GM18870 (cell line): ENCODE measurements around the gene JAM3.

ENCODE experiments used
- ATAC-seq: cut with Tn5 transposase; IDR thresholded peaks from one replicate; pipeline ENCODE4 v1.9.1; 2021; ENCODE audit warnings: moderate library complexity; ENCODE audit not compliant: unreplicated experiment

The JAM3 gene

DNA sequence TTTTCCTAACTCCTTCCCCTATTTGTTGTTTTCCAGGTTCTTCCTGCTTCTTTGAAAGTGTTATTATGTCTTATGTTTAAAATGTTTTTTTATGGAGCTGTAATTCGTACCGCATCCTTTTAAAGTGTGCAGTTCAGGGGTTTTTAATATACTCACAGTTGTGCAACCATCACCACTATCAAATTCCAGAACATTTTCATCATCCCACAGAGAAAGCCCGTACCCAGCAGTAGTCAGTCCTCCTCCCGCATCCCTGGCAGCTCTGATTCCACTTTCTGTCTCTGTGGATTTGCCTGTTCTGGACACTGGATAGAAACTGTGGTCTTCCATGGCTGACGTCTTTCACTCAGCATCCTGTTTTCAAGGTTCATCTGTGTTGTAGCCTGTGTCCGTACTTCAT, 73.7 kb downstream of the JAM3 start:
- ATAC-seq: no peak

GRCh38 chr11:134143801-134144200, 74.9 kb downstream of the JAM3 start:
- no peak for ATAC-seq

GRCh38 chr11:134144744-134145143, 75.9 kb downstream of the JAM3 start:
- ATAC-seq: no peak

- no peak for ATAC-seq
These were observed 76.8 kb downstream of the JAM3 start for GRCh38 chr11:134145715-134146114.

GRCh38 chr11:134146598-134146997, 77.7 kb downstream of the JAM3 start:
- ATAC-seq: no peak

DNA sequence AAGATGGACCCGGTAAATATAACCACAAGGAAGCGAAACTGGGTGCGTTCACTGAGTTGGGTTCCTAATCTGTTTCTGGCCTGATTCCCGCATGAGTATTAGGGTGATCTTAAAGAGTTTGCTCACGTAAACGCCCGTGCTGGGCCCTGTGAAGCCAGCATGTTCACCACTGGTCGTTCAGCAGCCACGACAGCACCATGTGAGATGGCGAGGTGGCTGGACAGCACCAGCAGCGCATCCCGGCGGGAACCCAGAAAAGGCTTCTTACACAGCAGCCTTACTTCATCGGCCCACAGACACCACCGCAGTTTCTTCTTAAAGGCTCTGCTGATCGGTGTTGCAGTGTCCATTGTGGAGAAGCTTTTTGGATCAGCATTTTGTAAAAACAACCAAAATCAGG, 80.5 kb downstream of the JAM3 start:
- ATAC-seq: no peak

DNA sequence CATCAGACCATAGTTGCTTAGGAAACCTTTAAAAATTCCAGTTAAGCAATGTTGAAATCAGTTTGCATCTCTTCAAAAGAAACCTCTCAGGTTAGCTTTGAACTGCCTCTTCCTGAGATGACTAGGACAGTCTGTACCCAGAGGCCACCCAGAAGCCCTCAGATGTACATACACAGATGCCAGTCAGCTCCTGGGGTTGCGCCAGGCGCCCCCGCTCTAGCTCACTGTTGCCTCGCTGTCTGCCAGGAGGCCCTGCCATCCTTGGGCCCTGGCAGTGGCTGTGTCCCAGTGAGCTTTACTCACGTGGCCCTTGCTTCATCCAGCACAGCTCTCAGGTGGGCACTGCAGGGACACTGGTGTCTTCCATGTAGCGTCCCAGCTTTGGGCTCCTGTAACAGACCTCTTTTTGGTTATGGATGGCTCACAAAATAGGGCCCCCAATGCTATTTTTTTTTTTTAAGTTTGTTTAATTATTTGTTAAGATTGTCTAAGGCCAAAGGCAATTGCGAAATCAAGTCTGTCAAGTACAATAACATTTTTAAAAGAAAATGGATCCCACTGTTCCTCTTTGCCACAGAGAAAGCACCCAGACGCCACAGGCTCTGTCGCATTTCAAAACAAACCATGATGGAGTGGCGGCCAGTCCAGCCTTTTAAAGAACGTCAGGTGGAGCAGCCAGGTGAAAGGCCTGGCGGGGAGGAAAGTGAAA, 81.5 kb downstream of the JAM3 start:
- no peak for ATAC-seq

GRCh38 chr11:134151083-134151747, 82.3 kb downstream of the JAM3 start:
- no peak for ATAC-seq

DNA sequence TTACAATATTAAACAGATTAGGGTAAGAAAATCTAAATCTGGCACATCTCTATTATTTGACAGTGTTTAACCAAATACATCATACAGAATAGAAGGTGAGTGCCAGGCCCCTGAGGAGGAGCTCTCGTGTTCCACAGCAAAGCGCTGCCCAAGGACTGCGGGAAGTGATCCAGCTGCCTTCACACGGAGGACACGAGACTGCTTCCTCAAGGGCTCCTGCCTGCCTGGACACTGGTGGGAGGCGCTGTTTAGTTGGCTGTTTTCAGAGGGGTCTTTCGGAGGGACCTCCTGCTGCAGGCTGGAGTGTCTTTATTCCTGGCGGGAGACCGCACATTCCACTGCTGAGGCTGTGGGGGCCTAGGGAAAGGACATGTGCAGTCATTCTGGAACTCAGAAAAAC, 83.8 kb downstream of the JAM3 start:
- ATAC-seq: no peak

GRCh38 chr11:134153147-134153905, 84.5 kb downstream of the JAM3 start:
- ATAC-seq: no peak

- no peak for ATAC-seq
These were observed 85.6 kb downstream of the JAM3 start for GRCh38 chr11:134154441-134154840.

- ATAC-seq: no peak
These were observed 86.6 kb downstream of the JAM3 start for GRCh38 chr11:134155456-134155855.

GRCh38 chr11:134155946-134156865, 87.3 kb downstream of the JAM3 start:
- no peak for ATAC-seq

DNA sequence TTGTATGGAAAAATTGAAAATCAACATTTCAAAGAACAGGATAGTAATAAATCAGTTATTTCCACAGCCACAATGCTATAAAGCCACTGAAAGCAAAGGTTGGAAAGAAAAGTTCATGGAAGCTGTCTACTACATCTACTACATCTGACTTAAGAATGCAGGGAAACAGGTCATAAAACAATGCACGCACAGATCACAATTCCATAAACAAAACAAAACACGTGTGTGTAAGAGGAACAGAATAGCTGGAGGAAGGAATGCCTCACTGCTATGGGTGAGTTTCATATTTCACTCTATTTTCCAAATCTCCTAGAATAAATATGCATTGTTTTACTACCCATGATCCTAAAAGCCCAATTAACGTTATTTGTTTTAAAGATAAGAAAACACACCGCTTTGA, 88.6 kb downstream of the JAM3 start:
- ATAC-seq: no peak

GRCh38 chr11:134158023-134158422, 89.2 kb downstream of the JAM3 start:
- no peak for ATAC-seq

DNA sequence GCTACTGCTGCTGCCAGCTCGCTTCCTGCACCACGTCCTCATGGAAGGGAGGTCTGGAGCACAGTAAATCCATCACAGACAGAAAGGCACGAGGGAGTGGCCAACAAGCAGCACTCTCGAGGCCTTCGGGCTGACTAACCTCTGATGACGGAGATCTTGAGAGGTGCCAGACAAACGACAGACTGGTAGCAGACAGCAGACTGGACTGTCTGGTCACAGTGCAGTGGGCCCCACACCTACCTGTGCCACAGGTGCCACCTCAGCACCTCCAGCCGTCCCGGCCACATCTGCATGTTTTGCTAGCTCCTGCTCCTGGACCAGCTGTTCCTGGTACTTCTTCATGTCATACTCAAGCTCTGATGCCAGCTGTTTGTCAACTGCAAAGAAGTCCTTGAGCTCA, 90.8 kb downstream of the JAM3 start:
- no peak for ATAC-seq

DNA sequence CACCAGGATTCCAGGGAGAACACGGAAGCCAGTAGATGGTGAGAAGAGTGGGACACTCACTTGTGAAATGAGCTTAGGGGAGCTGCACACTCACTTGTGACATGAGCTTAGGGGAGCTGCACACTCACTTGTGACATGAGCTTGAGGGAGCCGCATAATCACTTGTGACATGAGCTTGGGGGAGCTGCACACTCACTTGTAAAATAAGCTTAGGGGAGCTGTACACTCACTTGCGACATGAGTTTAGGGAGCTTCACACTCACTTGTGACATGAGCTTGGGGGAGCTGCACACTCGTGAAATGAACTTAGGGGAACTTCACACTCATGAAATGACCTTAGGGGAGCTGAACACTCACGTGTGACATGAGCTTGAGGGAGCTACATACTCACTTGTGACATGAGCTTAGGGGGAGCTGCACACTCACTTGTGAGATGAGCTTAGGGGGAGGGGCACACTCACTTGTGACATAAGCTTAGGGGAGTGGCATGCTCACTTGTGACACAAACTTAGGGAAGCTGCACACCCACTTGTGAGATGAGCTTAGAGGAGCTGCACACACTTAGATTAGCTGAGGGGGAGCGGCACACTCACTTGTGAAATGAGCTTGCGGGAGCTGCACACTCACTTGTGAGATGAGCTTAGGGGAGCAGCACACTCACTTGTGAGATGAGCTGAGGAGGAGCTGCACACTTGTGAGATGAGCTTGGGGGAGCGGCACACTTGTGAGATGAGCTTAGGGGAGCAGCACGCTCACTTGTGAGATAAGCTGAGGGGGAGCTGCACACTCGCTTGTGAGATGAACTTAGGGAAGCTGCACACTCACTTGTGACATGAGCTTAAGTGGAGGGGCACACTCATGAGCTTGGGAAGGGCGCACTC, 95.9 kb downstream of the JAM3 start:
- no peak for ATAC-seq

DNA sequence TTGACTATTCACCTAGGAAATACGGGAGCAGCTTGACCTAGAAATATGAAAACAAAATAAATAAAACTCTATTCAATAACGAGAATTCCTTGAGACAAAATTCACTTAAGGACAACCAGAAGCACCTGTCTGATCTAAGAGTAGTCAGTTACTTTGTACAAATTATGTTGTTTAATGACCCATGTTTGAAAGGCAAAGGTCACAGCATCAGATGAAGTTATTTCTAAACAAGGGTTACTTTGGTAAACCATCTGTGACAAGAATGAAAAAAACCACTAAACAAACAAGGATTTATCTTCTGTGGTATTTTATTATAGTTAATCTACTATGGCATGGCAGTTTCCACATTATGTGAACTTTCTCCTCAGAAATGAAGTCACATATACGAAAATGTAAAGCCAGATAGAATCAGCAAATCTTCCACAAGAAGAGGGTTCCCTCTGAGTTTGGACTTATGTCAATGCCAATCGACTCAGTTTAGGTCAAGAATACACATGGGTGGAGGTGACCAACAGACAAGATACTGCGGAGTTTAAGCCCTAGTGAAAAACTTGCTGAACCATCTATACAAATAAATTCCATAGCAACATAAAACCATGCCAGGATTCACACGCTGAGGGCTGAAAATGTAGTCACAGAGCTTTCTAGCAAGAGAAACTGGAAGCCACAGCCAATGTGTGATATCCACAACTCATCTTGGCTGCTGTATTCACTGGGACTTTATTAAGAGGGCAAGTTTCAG, 101.5 kb downstream of the JAM3 start:
- ATAC-seq: no peak

DNA sequence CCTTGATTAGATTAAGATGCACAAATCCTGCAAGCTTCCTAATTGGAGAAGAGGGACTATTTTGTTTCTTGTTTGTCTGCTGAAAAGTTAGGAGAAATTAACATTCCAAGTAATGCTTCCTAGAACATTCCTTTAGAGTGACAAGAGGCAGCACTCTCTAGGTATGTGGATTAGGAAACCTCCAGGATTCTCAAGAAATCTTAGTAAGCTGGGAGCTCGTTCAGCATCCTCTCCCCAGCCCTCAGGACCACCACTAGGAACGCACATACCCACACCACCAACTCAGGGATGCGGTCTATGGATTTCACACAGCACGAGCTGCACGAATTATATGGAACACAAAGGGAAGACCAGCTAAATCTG, 102.0 kb downstream of the JAM3 start:
- ATAC-seq: no peak
